A549 (cell line): ENCODE results near the gene CDH18.

Experiments used
- CBX8 ChIP-seq: fragments of 200-600 bp; sonication (generic); IDR thresholded peaks from 2 replicates; pipeline ENCODE4 v1.6.1; 2016
- E2F6 ChIP-seq: IDR thresholded peaks from 2 replicates; pipeline ENCODE4 v1.6.1; 2012; ENCODE audit warnings: low read depth, borderline replicate concordance
- KDM1A ChIP-seq: fragments of 200-600 bp; sonication (generic); IDR thresholded peaks from 2 replicates; pipeline ENCODE4 v1.6.1; 2016; ENCODE audit warnings: low read depth, mild to moderate bottlenecking
- MAFK ChIP-seq: fragments of 450-650 bp; IDR thresholded peaks from 2 replicates; pipeline ENCODE4 v1.6.1; 2014; ENCODE audit not compliant: partially characterized antibody
- MYC ChIP-seq: IDR thresholded peaks from 2 replicates; pipeline ENCODE4 v1.6.1; 2012; ENCODE audit warnings: mild to moderate bottlenecking, inconsistent platforms, low read length, improper control_type of control experiment, borderline replicate concordance
- SREBF2 ChIP-seq: fragments of 450-650 bp; IDR thresholded peaks from 2 replicates; pipeline ENCODE4 v1.6.1; 2014; ENCODE audit warnings: mild to moderate bottlenecking, moderate library complexity
- ZFP36 ChIP-seq: fragments of 450-650 bp; IDR thresholded peaks from 2 replicates; pipeline ENCODE4 v1.6.1; 2014; ENCODE audit warnings: borderline replicate concordance; ENCODE audit not compliant: partially characterized antibody
- ZNF302 ChIP-seq: fragments of 250-450 bp; sonication (Bioruptor Pico); IDR thresholded peaks from 2 replicates; pipeline ENCODE4 v1.9.0; 2021; ENCODE audit warnings: inconsistent platforms, mild to moderate bottlenecking, moderate library complexity
- TF ChIP-seq, protein P1 (sequence below): fragments of 200-600 bp; sonication (generic); IDR thresholded peaks from 2 replicates; pipeline ENCODE4 v1.6.1; 2016; ENCODE audit warnings: antibody characterized with exemption, mild to moderate bottlenecking, moderate library complexity

DNA sequence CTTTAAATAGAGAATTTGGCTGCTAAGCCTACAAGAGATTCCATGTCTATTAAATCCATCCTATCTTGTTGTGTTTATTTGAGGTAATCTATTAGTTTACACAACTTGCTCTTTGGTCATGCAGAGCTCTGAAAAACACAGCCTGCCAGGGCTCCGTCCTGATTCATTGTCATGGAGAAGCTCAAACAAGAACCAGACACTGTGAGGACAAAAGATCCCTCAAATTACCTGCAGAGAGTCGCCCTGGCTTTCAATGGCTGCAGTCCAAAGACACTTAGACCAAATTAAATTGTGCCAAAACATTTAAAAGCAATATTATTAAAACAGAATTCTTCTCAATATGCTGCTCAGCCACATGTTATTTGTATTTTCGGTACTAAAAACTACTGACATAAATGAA lies 60.1 kb downstream of the CDH18 start:
- TF ChIP-seq MYC: no peak
- TF ChIP-seq KDM1A: no peak
- no peak for TF ChIP-seq ZNF302 (CRISPR knock-in tag)
- TF ChIP-seq, protein P1, sequence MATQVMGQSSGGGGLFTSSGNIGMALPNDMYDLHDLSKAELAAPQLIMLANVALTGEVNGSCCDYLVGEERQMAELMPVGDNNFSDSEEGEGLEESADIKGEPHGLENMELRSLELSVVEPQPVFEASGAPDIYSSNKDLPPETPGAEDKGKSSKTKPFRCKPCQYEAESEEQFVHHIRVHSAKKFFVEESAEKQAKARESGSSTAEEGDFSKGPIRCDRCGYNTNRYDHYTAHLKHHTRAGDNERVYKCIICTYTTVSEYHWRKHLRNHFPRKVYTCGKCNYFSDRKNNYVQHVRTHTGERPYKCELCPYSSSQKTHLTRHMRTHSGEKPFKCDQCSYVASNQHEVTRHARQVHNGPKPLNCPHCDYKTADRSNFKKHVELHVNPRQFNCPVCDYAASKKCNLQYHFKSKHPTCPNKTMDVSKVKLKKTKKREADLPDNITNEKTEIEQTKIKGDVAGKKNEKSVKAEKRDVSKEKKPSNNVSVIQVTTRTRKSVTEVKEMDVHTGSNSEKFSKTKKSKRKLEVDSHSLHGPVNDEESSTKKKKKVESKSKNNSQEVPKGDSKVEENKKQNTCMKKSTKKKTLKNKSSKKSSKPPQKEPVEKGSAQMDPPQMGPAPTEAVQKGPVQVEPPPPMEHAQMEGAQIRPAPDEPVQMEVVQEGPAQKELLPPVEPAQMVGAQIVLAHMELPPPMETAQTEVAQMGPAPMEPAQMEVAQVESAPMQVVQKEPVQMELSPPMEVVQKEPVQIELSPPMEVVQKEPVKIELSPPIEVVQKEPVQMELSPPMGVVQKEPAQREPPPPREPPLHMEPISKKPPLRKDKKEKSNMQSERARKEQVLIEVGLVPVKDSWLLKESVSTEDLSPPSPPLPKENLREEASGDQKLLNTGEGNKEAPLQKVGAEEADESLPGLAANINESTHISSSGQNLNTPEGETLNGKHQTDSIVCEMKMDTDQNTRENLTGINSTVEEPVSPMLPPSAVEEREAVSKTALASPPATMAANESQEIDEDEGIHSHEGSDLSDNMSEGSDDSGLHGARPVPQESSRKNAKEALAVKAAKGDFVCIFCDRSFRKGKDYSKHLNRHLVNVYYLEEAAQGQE: no peak
- TF ChIP-seq SREBF2: no peak
- TF ChIP-seq ZFP36: no peak
- no peak for TF ChIP-seq E2F6
- TF ChIP-seq CBX8: no peak
- no peak for TF ChIP-seq MAFK
